Duodenal mucosa (tissue), 2 donors: ENCODE data around the gene SLC16A9.

Experiments used
- H3K27ac ChIP-seq: one replicate; pipeline ENCODE4 v1.7.0; 2013; ENCODE audit warnings: low read depth, low read length
- H3K27me3 ChIP-seq, 2 donors: one replicate each; pipeline ENCODE4 v1.7.0; 2013; ENCODE audit warnings: low read length in 2 of 2, control low read depth in 1 of 2; ENCODE audit not compliant: insufficient read depth in 2 of 2, control insufficient read depth in 1 of 2
- H3K36me3 ChIP-seq, 2 donors: one replicate each; pipeline ENCODE4 v1.7.0; 2013; ENCODE audit warnings: low read length in 2 of 2, control low read depth in 1 of 2; ENCODE audit not compliant: insufficient read depth in 2 of 2, control insufficient read depth in 1 of 2
- H3K4me1 ChIP-seq, 2 donors: one replicate each; pipeline ENCODE4 v1.7.0; 2013; ENCODE audit warnings: low read length in 2 of 2, control low read depth in 1 of 2; ENCODE audit not compliant: insufficient read depth in 2 of 2, control insufficient read depth in 1 of 2
- H3K4me3 ChIP-seq, 2 donors: one replicate each; pipeline ENCODE4 v1.7.0; 2013; ENCODE audit warnings: low read length in 2 of 2, low read depth in 1 of 2
- H3K9ac ChIP-seq, 2 donors: one replicate each; pipeline ENCODE4 v1.7.0; 2013; ENCODE audit warnings: low read length in 2 of 2, low read depth in 1 of 2
- H3K9me3 ChIP-seq, 2 donors: one replicate each; pipeline ENCODE4 v1.7.0; 2013; ENCODE audit warnings: low read length in 2 of 2, control low read depth in 1 of 2; ENCODE audit not compliant: control insufficient read depth in 1 of 2

The SLC16A9 gene

GRCh38 chr10:59633063-59633462 lies 76.6 kb downstream of the SLC16A9 start:
- Histone ChIP-seq H3K27ac (no peak overlapping the region), H3K27me3 (no peaks in the 10 kb centered on the region), H3K4me3 (no peak overlapping the region), H3K36me3 (no peaks in the 10 kb centered on the region), H3K9me3 (no peaks in the 10 kb centered on the region), H3K4me1 (no peaks in the 10 kb centered on the region), H3K9ac (no peak overlapping the region)

- Histone ChIP-seq H3K27ac (no peak overlapping the region), H3K9me3 (no peaks in the 10 kb centered on the region), H3K4me3 (no peak overlapping the region), H3K27me3 (no peaks in the 10 kb centered on the region), H3K9ac (no peak overlapping the region), H3K4me1 (no peaks in the 10 kb centered on the region), H3K36me3 (no peaks in the 10 kb centered on the region)
Measured at GRCh38 chr10:59631882-59632807, 77.5 kb downstream of the SLC16A9 start.

GRCh38 chr10:59631237-59631636 lies 78.4 kb downstream of the SLC16A9 start:
- Histone ChIP-seq H3K27ac (no peak overlapping the region), H3K4me1 (peaks cover 0 to 2% of the 10 kb centered on the region in 2 donors), H3K9me3 (no peaks in the 10 kb centered on the region)

GRCh38 chr10:59628965-59629364 lies 80.7 kb downstream of the SLC16A9 start:
- Histone ChIP-seq H3K9me3 (no peaks in the 10 kb centered on the region), H3K27ac (no peak overlapping the region), H3K36me3 (no peaks in the 10 kb centered on the region), H3K4me1 (peaks cover 0 to 4% of the 10 kb centered on the region in 2 donors), H3K9ac (no peak overlapping the region), H3K4me3 (no peak overlapping the region), H3K27me3 (no peaks in the 10 kb centered on the region)

More at GRCh38 chr10:59631237-59631636, 78.4 kb downstream of the SLC16A9 start:
- H3K4me3 ChIP-seq = no peak overlapping the region
- no peak overlapping the region for H3K9ac ChIP-seq
- no peaks in the 10 kb centered on the region for H3K27me3 ChIP-seq
- H3K36me3 ChIP-seq = no peaks in the 10 kb centered on the region

GRCh38 chr10:59628456-59628855 lies 81.2 kb downstream of the SLC16A9 start:
- Histone ChIP-seq H3K4me1 (peaks cover 0 to 4% of the 10 kb centered on the region in 2 donors), H3K9ac (no peak overlapping the region), H3K9me3 (no peaks in the 10 kb centered on the region), H3K4me3 (no peak overlapping the region), H3K27ac (no peak overlapping the region), H3K36me3 (no peaks in the 10 kb centered on the region), H3K27me3 (no peaks in the 10 kb centered on the region)

- H3K4me1 ChIP-seq = peaks cover 0 to 4% of the 10 kb centered on the region in 2 donors
- H3K9ac ChIP-seq = no peak overlapping the region
- no peak overlapping the region for H3K27ac ChIP-seq
- no peaks in the 10 kb centered on the region for H3K36me3 ChIP-seq
- H3K4me3 ChIP-seq = no peak overlapping the region
- no peaks in the 10 kb centered on the region for H3K27me3 ChIP-seq
- no peaks in the 10 kb centered on the region for H3K9me3 ChIP-seq
Measured at GRCh38 chr10:59627366-59628018, 82.2 kb downstream of the SLC16A9 start.

GRCh38 chr10:59626523-59626869 lies 83.2 kb downstream of the SLC16A9 start:
- H3K4me1 ChIP-seq = peaks cover 0 to 4% of the 10 kb centered on the region in 2 donors
- no peak overlapping the region for H3K4me3 ChIP-seq
- no peaks in the 10 kb centered on the region for H3K27me3 ChIP-seq
- no peak overlapping the region for H3K9ac ChIP-seq
- no peaks in the 10 kb centered on the region for H3K36me3 ChIP-seq
- H3K27ac ChIP-seq = no peak overlapping the region
- H3K9me3 ChIP-seq = no peaks in the 10 kb centered on the region

GRCh38 chr10:59625721-59626522 lies 83.7 kb downstream of the SLC16A9 start:
- peaks cover 0 to 4% of the 10 kb centered on the region in 2 donors for H3K4me1 ChIP-seq
- H3K36me3 ChIP-seq = no peaks in the 10 kb centered on the region
- H3K4me3 ChIP-seq = no peak overlapping the region
- no peaks in the 10 kb centered on the region for H3K9me3 ChIP-seq
- no peak overlapping the region for H3K27ac ChIP-seq
- H3K27me3 ChIP-seq = no peaks in the 10 kb centered on the region
- H3K9ac ChIP-seq = no peak overlapping the region

GRCh38 chr10:59624951-59625350 lies 84.7 kb downstream of the SLC16A9 start:
- Histone ChIP-seq H3K27ac (no peak overlapping the region), H3K36me3 (no peaks in the 10 kb centered on the region), H3K4me1 (peaks cover 0 to 4% of the 10 kb centered on the region in 2 donors), H3K9me3 (no peaks in the 10 kb centered on the region), H3K4me3 (no peak overlapping the region), H3K9ac (no peak overlapping the region), H3K27me3 (no peaks in the 10 kb centered on the region)

- Histone ChIP-seq H3K9ac (no peak overlapping the region), H3K4me1 (peaks cover 0 to 4% of the 10 kb centered on the region in 2 donors), H3K4me3 (no peak overlapping the region), H3K9me3 (no peaks in the 10 kb centered on the region), H3K27me3 (no peaks in the 10 kb centered on the region), H3K36me3 (no peaks in the 10 kb centered on the region), H3K27ac (no peak overlapping the region)
Measured at GRCh38 chr10:59624136-59624535, 85.5 kb downstream of the SLC16A9 start.
